ENCODE results near the gene MORN2.

The MORN2 gene

DNA sequence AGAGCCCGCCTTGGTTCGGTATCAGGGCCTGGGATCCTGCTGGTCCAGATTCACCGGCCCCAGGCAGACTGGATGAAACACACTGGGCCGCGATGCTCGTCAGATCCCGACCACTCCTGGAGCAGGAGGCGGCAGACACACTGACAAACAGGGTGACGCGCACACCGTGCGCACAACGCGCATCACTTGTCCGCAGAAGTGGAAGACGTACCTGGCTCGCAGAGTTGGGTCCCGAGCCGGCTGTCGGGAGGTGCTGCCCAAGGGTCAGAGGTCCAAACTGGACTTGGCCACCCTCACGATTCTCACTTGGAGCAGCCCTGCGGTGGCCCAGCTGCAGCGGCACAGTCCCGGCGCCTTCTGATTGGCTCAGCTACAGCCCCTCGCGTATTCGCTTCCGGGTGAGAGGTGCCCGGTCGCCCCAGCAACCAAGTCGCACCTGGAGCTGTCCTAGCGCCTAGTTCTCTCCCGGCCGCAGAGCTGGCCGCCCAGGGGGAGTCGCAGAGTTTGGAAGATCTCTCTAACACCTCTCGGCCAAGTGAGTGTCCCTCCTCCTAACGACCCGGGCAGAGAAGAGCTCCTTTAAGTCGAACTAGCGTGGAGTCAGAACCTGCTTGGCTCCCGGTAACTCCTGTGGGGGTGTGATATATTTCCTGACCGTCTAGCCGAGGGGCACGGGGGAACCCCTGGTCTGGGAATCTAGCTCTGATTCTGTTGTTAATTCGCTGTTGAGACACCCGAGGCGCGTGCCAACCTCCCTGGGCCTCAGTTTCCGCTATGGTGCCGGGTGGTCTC is at the start of gene MORN2, which contains the start of gene DHX57:
TSS of gene MORN2 (plus strand) at position 401 of the 792 bp plus-strand sequence.
TSS of gene DHX57 (minus strand) at position 359 of the 792 bp plus-strand sequence. CDS start 7,529 bp downstream, outside the sequence.
- DNase-seq: peak; percentile 89

DNA sequence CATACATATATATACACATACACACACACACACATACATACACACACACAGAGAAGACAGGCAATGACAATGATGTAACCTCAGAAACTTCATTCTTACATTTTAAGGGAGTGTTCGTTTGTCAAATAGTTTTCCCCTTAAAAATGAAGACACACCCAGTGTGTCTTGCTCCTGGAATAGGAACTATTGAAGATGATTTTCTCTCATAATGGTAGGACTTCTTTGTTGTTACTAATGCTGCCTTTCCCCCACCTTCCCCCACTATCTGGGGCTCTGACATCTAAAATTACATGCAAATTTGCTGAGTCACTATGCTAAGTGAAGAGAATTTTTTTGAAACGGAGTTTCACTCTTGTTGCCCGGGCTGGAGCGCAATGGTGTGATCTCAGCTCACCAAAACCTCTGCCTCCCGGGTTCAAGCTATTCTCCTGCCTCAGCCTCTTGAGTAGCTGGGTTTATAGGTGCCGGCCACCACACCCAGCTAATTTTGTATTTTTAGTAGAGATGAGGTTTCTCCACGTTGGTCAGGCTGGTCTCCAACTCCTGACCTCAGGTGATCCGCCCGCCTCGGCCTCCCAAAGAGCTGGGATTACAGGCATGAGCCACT is 48.1 kb upstream of the MORN2 start:
- DNase-seq: peak; percentile 19

DNA sequence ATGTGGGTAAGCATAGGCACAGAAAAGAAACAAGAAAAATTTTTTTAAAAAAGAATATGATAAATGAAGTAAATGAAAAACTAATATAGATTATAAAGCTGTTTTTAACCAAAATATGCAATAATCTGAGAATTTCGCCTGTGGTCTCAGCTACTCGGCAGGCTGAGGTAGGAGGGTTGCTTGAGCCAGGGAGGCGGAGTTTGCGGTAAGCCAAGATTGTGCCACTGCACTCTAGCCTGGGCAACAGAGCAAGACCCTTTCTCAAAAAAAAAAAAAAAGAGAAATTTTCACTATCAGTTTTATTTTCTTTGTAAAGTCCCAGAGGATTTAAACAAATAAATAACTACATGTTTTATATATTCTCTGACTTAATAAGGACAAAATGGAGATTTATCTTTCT is 47.3 kb upstream of the MORN2 start:
- no peak for DNase-seq

DNA sequence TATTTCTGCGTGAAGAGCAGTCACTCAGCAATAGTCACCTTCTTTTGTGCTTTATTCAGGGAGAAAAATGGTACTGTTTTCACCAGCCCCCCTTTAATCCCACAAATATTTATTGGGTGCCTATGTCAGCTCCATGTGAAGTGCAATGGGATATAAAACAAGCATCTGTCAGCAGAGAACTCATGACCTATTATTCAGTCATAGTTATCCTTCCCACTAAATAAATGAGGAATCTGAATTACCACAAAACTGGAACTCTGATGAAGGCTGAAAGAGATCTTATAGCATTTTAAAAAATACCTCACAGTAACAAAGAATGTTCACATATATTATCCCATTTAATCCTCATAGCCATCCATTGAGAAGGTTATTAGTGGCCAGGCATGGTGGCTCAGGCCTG is 45.8 kb upstream of the MORN2 start:
- DNase-seq: no peak

DNA sequence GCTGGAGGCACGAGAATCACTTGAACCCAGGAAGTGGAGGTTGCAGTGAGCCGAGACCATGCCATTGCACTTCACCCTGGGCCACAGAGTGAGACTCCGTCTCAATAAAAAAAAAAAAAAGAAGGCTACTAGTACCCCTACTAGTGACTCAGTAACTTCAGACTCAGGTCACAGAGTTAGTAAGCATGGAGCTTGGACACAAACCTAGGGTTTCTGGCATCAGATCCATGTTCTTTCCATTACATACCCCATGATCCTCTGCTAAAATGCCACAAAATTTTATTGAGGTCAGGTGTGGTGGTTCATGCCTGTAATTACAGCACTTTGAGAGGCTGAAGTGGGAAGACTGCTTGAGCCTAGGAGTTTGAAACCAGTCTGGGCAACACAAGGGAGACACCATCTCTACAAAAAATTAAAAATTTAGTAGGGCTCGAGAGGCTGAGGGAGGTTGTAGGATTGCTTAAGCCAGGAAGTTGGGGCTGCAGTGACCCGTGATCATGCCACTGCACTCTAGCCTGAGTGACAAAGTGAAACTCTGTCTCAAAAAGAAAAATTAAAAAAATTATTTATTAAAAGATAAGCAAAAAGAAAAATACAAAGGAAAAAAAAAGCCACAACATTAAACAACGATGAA is 45.1 kb upstream of the MORN2 start:
- no peak for DNase-seq

DNA sequence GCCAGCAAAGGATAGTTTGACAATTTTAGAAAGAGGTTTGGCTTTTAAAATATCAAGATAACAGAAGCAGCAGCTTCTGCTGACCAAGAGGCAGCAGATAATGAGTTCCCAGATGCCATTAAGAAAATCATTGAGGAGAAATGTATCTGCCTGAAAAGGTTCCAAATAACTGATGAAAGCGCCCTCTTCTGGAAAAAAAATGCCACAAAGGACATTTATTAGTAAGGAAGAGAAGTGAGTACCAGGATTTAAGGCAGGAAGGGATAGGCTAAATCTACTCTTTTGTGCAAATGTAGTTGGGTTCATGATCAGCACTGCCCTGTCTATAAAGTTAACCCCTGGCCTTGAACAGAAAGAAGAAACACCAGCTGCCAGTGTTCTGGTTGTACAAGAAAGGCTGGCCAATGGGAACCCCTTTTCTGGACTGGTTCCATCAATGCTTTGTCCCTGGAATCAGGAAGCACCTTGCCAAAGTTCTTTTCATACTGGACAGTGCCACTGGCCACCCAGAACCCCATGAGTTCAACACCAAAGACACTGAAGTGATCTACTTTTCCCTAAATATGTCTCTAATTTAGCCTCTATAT is 40.7 kb upstream of the MORN2 start:
- peak; percentile 45 for DNase-seq

DNA sequence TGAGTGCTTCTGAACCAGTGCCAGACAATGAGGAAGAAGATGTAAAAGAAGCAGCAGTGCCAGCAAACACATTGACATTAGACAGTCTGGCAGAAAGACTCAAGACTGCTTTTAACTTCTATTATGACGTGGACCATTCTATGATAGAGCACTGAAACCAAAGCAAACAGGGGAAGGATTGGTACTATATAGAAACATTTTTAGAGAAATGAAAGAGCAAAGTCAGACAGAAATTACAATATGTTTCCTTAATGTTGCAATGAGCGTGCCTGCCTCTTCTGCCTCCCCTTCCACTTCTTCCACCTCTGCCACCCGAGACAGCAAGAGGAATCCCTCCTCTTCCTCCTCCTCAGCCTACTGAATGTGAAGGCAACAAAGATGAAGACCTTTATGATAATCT is 39.8 kb upstream of the MORN2 start:
- DNase-seq: no peak

DNA sequence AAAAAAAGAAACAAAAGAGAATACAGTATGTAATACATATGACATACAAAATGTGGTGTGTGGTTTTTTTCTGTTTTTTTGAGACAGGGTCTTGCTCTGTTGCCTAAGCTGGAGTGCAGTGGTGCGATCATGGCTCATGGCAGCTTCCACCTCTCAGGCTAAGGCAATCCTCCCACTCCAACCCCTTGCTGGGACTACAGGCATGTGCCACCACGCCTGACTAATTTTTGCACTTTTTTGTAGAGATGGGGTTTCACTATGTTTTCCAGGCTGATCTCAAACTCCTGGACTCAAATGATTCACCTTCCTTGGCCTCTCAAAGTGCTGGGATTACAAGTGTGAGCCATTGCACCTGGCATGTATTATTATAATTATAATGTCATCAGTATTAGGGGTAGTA is 39.0 kb upstream of the MORN2 start:
- DNase-seq: no peak

DNA sequence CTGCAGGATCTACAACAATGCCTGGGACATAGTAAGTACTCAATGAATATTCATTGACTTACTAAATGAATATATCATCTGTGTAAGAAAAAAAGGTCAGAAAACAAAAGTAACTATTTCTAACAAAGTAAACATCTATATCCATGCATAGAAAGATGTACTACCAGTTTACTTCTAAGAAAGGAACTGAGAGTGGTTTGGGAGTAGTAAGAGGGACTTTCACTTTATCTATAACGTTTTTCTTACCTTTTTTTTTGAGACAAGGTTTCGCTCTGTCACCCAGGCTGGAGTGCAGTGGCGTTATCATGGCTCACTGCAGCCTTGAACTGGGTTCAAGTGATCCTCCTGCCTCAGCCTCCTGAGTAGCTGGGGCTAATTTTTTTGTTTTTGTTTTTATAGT is 25.7 kb upstream of the MORN2 start:
- no peak for DNase-seq

DNA sequence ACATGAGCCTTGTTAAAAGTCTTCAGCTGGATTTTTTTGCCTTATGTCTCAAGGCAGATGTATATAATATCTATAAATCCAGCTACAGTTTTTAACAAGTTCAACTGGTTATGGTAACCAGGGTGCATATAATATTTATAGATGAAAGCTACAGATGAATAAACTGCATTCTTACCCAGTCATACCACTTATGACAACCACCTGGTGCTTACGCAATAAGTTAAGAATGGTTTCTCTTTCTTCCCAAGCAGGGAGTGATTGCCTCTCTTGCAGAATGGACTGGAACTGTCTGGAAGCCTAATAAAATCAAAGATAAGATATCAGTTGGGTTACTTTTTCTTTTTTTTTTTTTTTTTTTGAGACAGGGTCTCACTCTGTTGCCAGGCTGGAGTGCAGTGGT is 19.6 kb upstream of the MORN2 start:
- peak; percentile 27 for DNase-seq

DNA sequence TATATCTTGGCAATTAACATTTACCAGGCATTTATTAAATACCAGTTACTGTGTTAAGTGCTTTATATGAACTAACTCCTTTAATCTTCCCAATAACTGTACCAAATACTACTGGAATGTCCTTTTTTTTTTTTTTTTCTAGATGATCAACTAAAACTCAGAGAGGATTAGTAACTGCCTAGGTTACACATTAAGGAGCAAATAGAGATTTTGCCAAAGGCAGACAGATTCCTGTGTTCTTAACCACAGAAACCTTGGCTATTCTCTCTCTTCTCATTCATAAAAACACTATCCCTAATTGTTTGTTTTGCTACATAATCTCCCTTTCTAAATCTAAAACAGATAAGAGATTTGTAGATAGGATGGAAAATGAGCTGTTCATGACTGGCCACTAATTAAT is 13.3 kb upstream of the MORN2 start:
- DNase-seq: no peak

DNA sequence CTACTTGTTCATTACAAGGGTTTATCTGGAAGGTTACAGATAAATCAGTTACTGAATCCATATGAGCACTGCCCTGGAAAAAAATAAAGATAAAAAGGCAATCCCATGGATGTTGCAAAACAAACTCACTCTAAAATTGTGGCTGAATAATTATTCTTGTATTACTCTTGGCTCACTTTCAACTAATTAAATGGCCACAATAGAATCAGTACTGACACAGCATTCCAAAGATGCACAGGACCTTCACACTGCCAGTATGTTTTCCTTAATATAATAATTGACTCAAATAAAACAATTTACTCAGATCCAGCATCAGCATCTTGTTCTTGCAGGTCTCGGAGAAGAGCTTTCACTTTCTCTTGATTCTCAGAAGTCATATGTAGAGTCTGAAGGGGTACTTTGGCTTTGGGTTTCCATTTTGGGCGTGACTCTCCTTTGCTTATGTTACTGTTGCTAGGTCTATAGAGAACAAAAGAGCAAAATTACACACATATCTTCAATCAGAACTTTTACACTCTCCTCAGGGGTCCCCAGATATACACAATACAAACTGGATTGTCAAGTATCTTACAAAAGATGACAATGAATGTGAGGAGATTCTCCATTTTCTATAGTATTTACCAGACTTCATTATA is 12.6 kb upstream of the MORN2 start:
- peak; percentile 51 for DNase-seq

DNA sequence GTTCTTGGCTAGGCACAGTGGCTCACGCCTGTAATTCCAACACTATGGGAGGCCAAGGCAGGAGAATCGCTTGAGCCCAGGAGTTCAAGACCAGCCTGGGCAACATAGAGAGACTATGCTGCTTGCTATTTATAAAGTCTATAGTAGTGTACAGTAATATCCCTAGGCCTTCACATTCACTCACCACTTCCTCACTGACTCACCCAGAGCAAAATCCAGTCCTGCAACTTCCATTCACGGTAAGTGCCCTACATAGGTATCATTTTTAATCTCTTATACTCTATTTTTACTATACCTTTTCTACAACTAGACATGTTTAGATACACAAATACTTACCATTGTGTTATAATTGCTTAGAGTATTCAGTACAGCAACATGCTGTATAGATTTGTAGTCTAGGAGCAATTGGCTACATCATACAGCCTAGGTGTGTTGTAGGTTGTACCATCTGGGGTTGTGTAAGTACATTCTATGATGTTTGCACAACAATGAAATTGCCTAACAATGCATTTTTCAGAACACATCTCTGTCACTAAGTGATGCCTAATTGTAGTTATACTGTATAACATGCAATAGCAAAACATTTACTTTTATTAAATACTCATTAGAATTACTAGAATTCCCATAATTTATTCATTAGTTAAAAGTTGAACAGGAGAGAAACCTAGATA is 8.9 kb upstream of the MORN2 start:
- peak; percentile 56 for DNase-seq

DNA sequence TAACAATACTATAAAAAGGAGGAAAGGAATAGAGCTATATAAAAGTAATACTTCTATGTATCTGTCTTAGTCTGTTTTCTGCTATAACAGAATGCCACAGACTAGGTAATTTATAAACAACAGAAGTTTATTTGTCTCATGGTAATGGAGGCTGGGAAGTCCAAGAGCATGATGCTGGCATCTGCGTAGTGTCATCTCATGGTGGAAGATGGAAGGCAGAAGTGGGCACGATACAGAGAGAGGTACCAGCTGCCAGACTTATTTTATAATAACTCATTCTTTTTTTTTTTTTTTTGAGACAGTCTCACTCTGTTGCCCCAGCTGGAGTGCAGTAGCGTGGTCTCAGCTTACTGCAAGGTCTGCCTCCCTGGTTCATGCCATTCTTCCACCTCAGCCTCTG is 4.3 kb upstream of the MORN2 start:
- DNase-seq: no peak

DNA sequence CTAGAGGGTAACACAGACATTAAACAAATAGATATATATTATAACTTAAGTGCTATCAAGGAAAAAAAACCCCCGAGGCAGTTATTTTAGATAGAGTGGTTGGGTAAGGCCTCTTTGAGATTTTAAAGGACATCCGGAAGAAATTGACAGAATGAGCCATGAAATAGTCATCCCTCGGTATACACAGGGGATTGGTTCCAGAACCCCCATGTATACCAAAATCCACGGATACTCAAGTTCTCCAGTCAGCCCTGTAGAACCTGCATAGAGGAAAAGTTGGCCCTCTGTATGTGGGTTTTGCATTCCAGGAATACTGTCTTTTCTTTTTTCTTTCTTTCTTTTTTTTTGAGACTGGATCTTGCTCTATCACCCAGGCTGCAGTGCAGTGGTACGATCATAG is 2.0 kb upstream of the MORN2 start:
- DNase-seq: no peak

DNA sequence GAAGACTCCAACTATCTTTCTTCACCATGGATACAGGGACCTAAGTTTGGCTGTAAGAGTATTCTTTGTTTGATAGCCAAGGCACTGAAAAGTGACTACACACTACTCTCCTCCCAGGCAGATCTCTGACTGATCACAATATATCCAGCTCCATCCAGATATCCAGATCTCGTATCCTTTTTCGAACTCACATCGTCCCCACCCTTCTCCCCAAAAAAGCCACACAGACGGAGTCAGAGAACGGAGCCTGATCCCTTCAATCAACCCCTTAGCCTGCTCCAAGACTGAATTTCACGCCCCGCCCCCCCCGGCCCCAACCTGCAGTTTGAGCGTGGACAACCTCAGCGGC is 575 bp upstream of the MORN2 start:
- no peak for DNase-seq

DNA sequence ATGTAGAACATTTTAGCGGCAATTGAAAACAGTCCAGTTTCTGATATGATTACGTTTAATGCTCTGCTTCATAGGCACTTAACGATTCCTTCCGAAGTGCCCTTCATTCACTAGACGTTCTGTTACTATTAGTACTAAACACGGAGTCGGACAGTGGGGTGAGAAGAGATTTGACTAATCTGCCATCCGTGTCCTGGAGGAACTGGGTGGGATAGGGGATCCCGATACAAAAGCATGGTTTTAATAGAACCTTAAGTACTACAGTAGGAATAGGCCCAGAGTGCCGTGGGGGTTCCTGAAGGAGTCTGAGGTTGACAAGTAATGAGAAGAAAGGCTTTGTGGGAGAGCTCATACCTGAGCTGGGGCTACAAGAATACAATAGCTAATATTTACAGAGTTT is 631 bp downstream of the MORN2 start:
- no peak for DNase-seq

DNA sequence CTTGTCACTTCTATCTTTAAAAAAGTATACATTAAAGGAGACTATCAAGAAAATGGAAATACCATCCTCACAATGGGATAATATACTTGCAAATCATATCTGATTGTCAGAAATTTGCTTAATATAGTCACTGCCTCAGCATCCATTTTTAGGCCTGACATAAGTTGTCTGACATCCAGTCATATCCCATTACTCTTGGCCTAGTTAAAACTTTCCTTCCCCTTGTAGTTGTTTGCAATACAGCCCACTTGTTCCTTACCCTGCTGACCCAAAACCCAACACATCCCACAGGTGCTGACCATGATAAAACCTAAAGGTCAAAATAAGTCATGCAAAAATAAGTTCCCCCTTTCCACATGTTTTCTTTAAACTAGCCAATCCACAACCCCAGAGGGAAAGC is 10.3 kb downstream of the MORN2 start:
- DNase-seq: no peak

DNA sequence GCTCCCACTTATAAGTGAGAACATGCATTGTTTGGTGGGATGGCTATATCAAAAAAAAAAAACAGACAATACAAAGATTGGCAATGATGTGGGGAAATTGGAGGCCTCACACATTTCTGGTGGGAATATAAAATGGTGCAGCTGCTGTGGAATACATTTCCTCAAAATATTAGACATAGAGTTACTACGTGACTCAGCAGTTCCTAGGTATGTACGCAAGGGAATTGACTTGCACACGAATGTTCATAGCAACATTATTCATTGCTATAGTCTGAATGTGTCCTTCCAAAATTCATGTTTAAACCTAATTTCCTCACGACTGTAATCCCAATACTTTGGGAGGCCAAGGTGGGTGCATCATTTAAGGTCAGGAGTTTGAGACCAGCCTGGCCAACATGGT is 11.6 kb downstream of the MORN2 start:
- DNase-seq: no peak

DNA sequence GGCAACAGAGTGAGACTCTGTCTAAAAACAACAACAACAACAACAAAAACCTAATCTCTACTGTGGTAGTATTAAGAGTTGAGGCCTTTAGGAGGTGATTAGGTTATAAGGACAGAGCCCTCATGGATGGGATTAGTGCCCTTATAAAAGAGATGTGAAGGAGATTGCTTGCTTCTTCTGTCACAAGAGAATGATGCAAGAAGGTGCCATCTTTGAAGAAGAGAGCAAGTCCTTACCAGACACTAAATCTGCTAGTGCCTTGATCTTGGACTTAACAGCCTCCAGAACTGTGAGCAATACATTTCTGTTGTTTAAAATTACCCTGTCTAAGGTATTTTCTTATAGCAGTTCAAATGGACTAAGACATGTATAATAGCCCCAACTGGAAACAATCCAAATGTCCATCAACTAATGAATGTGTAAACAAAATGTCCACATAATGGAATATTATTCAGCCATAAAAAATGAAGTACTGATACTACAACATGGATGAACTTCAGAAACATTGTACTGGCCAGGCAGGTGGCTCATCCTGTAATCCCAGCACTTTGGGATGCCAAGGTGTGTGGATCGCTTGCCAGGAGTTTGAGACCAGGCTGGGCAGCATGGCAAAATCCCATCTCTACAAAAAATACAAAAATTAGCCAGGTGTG is 12.3 kb downstream of the MORN2 start:
- DNase-seq: no peak

DNA sequence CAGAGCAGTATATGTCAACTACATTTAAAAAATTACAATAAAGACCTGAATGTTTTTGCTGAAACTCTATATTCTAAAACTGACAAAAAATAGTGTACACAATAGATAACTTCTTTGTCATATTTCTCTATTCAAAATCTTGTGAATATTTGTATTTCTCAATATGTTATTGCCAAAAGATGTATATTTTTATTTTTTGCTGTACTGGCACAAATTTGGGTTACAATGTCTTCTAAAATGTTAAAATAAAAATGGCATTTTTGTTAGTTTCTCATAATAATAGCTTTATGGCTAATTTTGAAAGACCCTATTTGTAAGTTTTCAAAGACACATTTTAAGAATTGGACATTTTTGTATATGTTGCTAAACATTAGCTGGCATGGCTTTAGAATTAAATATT is 13.3 kb downstream of the MORN2 start:
- no peak for DNase-seq

DNA sequence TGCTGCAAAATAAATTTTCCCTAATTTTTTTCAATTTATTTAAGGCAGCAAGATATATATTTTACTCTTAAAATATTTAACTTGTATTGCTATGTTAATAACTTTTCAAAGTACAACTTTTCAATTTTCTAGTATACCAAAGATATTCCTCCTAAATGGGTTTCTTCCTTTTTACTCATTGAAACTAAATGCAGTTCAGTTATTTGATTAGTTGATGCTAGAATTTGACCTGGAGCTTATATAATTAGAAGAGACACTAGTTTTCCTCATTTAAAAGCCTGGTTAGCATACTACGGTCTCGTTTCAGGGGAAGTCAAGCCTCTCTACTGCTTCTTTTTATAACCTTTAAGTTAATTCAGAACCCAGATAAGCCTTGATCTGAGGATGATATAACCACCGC is 13.8 kb downstream of the MORN2 start, which contains the start of gene ARHGEF33:
TSS of gene ARHGEF33 (plus strand) at position 301 of the 400 bp plus-strand sequence. CDS start 29,573 bp downstream, outside the sequence.
- no peak for DNase-seq

All from activated CD4-positive, alpha-beta T cell treated with anti-CD3 and anti-CD28 coated beads, Interleukin-2, Interleukin-6, amounts not matched to agents 100 ng/mL and 50 ng/mL, durations not matched to agents 16 hours and 8 hours (primary cell).